Mesodermal cell (in vitro differentiated cells): ENCODE data around the gene ARHGEF16.

Source experiments
- H3K27ac ChIP-seq: 2 replicates; pipeline ENCODE4 v1.7.0; 2013; ENCODE audit warnings: mild to moderate bottlenecking, low read depth, low read length, moderate library complexity; ENCODE audit not compliant: severe bottlenecking
- H3K36me3 ChIP-seq: 2 replicates; pipeline ENCODE4 v1.7.1; 2013; ENCODE audit warnings: mild to moderate bottlenecking, low read length, moderate library complexity; ENCODE audit not compliant: control insufficient read depth, insufficient read depth
- H3K4me1 ChIP-seq: one replicate; pipeline ENCODE4 v1.7.1; 2013; ENCODE audit warnings: mild to moderate bottlenecking, low read length; ENCODE audit not compliant: insufficient read depth, control insufficient read depth, poor library complexity, severe bottlenecking
- H3K4me3 ChIP-seq: 2 replicates; pipeline ENCODE4 v1.7.0; 2013; ENCODE audit warnings: low read length, control low read depth, mild to moderate bottlenecking; ENCODE audit not compliant: insufficient read depth, poor library complexity, severe bottlenecking; ENCODE audit errors: extremely low read depth
- H3K9me3 ChIP-seq: 2 replicates; pipeline ENCODE4 v1.7.1; 2013; ENCODE audit warnings: mild to moderate bottlenecking, low read length, moderate library complexity; ENCODE audit not compliant: control insufficient read depth
- WGBS, 2 experiments: methylation state at CpG; one replicate each; pipeline ENCODE4 v1.1.5; 2013; ENCODE audit warnings: missing lambda C conversion rate in 2 of 2; ENCODE audit not compliant: insufficient coverage in 2 of 2; 5-methylcytosine and 5-hydroxymethylcytosine counted together

Gene ARHGEF16

DNA sequence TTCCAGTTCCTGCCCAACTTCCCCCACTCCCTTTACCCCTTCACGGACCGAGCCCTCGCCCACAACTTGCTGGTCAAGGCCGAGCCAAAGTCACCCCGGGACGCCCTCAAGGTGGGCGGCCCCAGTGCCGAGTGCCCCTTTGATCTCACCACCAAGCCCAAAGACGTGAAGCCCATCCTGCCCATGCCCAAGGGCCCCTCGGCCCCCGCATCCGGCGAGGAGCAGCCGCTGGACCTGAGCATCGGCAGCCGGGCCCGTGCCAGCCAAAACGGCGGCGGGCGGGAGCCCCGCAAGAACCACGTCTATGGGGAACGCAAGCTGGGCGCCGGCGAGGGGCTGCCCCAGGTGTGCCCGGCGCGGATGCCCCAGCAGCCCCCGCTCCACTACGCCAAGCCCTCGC is 42.1 kb upstream of the ARHGEF16 start:
- 94% methylated on average over 30 to 31 of the region's 33 CpGs for WGBS, 2 experiments
- Histone ChIP-seq H3K27ac (no peak overlapping the region), H3K4me1 (no peaks in the 10 kb centered on the region), H3K9me3 (peaks cover 7% of the 10 kb centered on the region), H3K4me3 (no peak overlapping the region), H3K36me3 (no peaks in the 10 kb centered on the region)

DNA sequence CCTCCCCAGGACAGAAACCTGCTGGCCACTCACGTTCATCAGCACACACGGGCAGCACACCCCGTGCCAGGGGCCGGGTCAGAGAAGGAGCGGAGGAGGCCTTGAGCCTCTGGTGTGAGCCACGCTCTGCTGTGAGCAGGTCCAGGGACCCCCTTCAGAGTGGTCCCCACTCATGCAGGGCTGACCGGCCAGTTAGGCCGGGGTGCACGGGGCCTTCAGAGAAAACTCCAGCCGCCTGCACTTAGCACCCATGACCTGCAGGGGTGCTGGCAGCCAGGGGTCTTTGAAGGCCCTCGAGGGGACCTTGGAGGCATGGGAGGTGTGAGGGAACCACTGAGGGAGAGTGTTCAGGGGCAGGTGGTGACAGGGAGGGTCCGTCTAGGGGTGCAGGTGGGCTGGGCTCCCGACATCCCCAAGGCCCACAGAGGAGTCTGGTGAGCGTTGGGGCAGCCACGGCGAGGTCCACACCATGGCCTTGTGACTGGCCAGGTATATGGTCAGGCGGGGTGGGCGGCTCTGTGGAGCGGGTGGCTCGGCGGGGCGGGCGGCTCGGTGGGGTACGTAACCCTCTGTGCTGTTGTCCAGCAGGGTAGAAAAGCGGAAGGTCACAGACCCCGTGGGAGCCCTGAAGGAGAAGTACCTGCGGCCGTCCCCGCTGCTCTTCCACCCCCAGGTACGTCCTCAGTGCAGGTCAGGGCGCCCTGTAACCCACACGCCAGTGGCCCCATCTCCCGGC is 40.3 kb upstream of the ARHGEF16 start:
- Histone ChIP-seq H3K36me3 (no peaks in the 10 kb centered on the region), H3K4me3 (no peak overlapping the region), H3K9me3 (peaks cover 10% of the 10 kb centered on the region), H3K27ac (no peak overlapping the region), H3K4me1 (no peaks in the 10 kb centered on the region)
- WGBS, 2 experiments: 91 to 97% methylated on average over 30 to 32 of the region's 34 CpGs

DNA sequence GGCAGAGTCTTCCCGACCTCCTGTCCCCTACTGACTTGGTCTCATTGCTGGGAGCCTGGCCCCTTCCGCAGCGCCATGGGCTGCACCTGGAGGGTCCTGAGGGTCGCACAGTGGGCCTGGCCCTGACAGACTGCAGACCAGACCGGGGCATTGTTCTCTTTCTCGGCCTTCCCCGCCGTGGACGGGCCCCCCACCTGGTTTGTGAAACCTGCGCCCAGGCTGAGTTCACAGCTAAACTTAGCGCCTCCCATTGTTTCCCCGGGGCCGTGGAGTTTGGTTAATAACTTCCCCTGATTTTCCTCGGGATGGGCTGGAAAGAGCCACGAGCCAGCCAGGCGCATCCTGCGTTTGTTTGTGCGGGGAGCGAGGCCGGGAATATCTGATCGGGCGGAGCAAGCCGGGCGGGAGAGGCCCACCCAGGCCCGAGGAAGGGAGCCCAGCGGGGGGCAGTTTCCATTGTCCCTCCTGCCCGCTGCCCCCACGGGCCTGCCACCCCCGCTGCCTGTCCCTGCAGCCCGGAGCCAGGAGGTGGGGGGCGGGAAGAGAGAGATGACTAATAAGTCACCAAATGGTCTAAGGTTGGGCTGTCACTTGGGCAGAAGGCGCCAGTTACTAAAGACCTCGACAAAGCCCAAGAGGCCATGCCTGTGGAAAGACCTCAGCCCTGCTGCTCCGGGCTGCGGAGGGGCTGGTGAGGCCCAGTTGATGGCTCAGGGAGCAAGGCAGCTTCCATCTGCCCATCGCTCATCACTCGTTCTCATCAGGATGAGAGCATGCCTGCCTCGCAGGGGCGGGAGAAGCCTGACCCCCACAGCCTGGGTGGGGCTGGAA is 39.0 kb upstream of the ARHGEF16 start:
- Histone ChIP-seq H3K4me1 (no peaks in the 10 kb centered on the region), H3K9me3 (peaks cover 10% of the 10 kb centered on the region), H3K4me3 (no peak overlapping the region), H3K27ac (no peak overlapping the region), H3K36me3 (no peaks in the 10 kb centered on the region)
- 79 to 81% methylated on average over 25 to 39 of the region's 39 CpGs for WGBS, 2 experiments

DNA sequence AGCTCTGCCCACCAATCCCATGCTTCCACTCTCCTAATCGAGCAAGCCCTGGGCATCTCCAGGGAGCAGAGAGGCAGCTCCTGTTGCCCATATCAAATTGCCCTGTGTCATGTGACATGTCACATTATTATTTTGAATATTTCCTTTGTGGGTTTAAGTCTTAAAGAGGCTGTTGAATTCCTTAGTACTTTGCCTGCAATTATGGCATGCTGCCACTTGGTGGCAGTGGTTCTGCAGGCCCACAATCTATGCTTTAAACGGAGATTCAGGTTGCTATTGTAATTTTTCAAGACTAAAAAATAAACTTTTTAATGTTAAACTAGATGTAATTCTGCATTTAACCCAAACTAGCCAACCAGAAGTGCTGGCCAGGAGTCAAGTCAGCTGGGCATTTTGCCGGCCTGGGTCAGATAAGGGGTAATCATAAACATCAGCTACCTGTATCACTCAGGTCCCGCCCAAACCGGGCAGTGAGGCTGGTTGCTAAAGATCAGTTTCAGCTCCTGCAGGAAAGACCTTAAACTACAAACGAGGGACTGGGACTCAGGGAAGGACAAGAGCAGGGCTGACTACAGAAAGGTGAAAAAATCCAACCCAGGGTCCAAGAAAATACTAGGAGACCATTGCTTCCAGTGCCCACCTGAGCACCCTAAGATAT is 37.3 kb upstream of the ARHGEF16 start:
- Histone ChIP-seq H3K27ac (no peak overlapping the region), H3K4me1 (no peaks in the 10 kb centered on the region), H3K9me3 (peaks cover 10% of the 10 kb centered on the region), H3K36me3 (no peaks in the 10 kb centered on the region), H3K4me3 (no peak overlapping the region)
- WGBS, 2 experiments: 88% methylated on average over 2 to 4 of the region's 6 CpGs

DNA sequence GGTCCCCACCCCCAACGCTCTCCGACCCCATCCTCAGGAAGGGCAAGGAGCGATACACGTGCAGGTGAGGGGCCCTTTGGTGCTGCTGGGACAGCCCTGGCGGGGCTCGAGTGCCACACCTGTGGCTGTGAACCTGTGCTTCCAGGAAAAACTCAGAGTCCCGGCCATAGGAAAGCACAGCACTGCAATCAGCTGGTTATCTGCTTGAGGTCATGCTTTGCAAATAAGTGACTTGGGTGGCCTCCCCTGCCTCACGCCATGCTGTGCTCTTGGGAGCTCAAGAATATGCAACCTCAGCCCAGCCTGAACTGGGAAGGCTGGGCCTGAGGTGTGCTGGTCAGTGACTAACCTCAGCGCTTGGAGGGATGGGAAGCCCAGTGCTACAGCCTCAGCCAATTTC is 36.5 kb upstream of the ARHGEF16 start:
- no peak overlapping the region for H3K27ac ChIP-seq
- no peaks in the 10 kb centered on the region for H3K36me3 ChIP-seq
- H3K4me3 ChIP-seq: no peak overlapping the region
- H3K9me3 ChIP-seq: peaks cover 10% of the 10 kb centered on the region
- WGBS, 2 experiments: 87 to 89% methylated on average over 7 to 9 of the region's 9 CpGs
- H3K4me1 ChIP-seq: no peaks in the 10 kb centered on the region

DNA sequence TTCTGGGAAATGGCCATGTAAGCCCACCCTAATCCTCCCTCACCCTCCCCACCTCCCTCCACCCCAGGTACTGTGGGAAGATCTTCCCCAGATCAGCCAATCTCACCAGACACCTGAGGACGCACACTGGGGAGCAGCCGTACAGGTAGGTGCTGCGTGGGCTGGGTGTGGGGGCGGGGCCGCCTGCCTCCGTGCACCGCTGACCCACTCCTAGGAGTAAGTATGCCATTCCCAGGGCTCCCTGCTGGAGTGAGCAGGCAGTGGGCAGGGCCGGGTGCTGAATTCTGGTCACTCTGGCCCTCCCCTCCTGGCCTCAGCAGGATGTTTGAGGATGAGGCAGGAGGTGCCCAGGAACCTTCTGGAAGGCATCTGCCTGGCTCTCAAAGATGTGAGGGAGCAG is 35.9 kb upstream of the ARHGEF16 start:
- WGBS, 2 experiments: 87 to 95% methylated on average over 5 to 7 of the region's 8 CpGs
- H3K4me3 ChIP-seq: no peak overlapping the region
- H3K9me3 ChIP-seq: peaks cover 10% of the 10 kb centered on the region

DNA sequence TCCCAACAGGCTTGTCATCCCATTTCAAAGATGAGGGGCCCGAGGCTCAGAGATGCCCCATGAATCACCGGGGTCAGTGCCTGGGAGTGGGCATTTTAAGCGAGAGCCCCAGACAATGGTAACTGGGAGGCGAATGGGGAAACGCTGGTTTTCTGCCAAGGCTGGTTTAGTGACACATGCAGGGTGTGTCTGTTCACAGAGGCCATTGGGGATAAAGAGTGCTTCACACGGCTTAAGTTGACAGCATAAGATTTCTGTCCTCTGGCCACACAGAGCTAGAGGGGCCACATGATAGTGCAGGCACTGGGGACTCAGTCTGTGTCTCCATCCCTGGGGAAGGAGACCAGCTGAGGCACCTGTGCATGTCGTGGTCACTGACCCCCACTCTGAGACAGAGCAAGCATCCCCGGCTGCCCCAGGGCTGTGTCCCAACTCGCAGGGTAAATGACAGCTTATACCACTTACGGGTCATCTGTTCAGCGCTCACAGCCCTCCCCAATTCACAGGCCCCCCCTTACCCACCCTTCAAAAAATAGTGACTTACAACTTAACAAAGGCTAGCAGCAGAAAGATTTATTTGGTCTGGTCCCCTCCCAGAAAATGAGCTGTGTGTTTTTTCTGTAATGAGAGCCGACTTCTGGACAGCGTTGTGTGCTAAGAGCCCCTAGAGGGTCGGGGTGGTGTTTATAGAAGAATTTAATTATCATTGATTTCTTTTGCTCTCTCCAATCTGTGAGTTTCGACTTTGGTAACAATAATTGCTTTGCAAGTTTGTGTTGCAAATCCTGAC is 34.9 kb upstream of the ARHGEF16 start:
- no peaks in the 10 kb centered on the region for H3K36me3 ChIP-seq
- H3K4me3 ChIP-seq: no peak overlapping the region
- no peak overlapping the region for H3K27ac ChIP-seq
- H3K4me1 ChIP-seq: no peaks in the 10 kb centered on the region
- peaks cover 10% of the 10 kb centered on the region for H3K9me3 ChIP-seq
- WGBS, 2 experiments: 91 to 94% methylated on average over 12 to 14 of the region's 15 CpGs

More for the DNA sequence above, 35.9 kb upstream of the ARHGEF16 start:
- no peaks in the 10 kb centered on the region for H3K4me1 ChIP-seq
- no peaks in the 10 kb centered on the region for H3K36me3 ChIP-seq
- no peak overlapping the region for H3K27ac ChIP-seq

DNA sequence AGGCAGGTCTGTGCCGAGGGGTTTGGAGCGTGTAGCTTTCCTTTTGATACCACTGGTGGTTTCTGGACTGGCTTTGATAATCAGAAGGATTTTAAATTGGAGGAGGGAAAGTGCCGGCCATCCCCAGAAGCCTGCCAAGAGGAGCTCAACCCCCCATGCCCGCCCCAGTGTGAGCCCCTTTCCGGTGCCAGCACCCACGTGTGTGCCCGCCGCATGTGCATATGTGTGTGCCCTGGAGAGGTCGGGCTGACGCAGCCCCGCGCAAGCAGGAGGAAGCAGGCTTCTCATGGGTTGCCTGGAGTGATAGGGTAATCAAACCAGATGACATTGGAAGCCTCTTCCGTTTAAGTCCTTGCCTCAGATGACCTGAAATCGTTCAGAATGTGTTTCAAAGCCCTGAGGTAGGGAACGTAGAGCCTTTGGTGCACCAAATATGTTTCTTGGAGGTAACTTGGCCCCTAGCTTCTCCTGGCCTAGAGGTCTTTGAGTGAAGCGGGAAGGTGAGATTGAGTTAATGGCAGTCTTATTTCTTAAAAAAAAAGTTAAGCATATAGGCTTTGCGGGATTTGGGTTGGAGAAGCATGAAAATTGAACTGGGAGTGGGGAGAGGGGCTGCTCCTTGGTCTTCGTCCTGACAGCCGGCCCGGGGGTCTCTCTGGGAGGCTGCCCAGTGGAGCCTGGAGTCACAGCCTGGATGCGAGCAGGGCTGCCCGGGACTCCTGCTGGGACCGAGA is 34.1 kb upstream of the ARHGEF16 start:
- H3K4me3 ChIP-seq: no peak overlapping the region
- H3K4me1 ChIP-seq: no peaks in the 10 kb centered on the region
- H3K36me3 ChIP-seq: no peaks in the 10 kb centered on the region
- H3K9me3 ChIP-seq: peaks cover 10% of the 10 kb centered on the region
- 89 to 93% methylated on average over 15 to 22 of the region's 23 CpGs for WGBS, 2 experiments
- no peak overlapping the region for H3K27ac ChIP-seq

DNA sequence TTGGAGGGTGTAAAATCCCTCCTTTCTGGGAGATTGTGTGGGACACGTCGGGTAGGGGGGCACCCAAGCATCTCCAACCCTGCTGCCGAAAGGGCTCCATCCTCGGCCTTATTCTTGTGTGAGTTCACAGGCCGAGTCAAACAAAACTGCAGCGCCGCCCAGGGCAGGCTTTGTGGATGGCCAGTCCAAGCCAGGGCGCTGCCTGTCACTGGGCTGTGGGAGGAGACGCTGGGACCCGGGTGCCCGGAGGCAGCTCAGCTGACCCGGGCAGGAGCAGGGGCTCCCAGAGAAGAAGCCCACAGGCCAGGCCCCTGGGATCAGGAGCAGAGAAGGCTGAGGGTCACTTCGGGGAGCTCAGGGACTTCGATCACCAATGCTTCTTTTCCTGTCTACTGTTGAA is 31.8 kb upstream of the ARHGEF16 start:
- WGBS, 2 experiments: 93 to 95% methylated on average over 12 to 14 of the region's 14 CpGs
- no peaks in the 10 kb centered on the region for H3K9me3 ChIP-seq
- no peak overlapping the region for H3K4me3 ChIP-seq
- no peaks in the 10 kb centered on the region for H3K36me3 ChIP-seq
- no peaks in the 10 kb centered on the region for H3K4me1 ChIP-seq
- H3K27ac ChIP-seq: no peak overlapping the region
